ENCODE measurements around the gene KAT2A.

- TF ChIP-seq, protein P1, sequence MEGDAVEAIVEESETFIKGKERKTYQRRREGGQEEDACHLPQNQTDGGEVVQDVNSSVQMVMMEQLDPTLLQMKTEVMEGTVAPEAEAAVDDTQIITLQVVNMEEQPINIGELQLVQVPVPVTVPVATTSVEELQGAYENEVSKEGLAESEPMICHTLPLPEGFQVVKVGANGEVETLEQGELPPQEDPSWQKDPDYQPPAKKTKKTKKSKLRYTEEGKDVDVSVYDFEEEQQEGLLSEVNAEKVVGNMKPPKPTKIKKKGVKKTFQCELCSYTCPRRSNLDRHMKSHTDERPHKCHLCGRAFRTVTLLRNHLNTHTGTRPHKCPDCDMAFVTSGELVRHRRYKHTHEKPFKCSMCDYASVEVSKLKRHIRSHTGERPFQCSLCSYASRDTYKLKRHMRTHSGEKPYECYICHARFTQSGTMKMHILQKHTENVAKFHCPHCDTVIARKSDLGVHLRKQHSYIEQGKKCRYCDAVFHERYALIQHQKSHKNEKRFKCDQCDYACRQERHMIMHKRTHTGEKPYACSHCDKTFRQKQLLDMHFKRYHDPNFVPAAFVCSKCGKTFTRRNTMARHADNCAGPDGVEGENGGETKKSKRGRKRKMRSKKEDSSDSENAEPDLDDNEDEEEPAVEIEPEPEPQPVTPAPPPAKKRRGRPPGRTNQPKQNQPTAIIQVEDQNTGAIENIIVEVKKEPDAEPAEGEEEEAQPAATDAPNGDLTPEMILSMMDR (IDR thresholded peaks at IDR 0.05), result no peak
- TF ChIP-seq POLR2A (IDR thresholded peaks at IDR 0.05), result no peak
These were observed 9.3 kb upstream of the KAT2A start for GRCh38 chr17:42130310-42130936.

Measured in esophagus squamous epithelium (tissue), 4 donors.